Panc1 (cell line): Measurements from ENCODE around the gene MEIS2. TPM values are rescaled to one million over a fixed set of nuclear protein-coding genes. Genes with fewer than 3 reads are reported as not detected.
A peak's percentile ranks its signal among the peaks of the same experiment; 100 is the strongest.

Experiments
- ATAC-seq: fragments of 200-7000 bp; cut with Tn5 transposase; 2 replicates; pipeline ENCODE4 v1.9.1; 2020; ENCODE audit warnings: mild to moderate bottlenecking, moderate library complexity
- BruUV-seq: library from RNA; stranded (reverse); fragments of 400-500 nt; replicated peaks from 2 replicates; lab custom pipeline; 2021; lab: Mats Ljungman, UMichigan
- CTCF ChIA-PET: fragments of 300-600 bp; sonication (Branson Sonifier 250); formaldehyde crosslinking; loops from one replicate; lab custom pipeline; 2022; ENCODE audit warnings: antibody characterized with exemption; lab: Charles Lee
- POLR2A ChIA-PET: fragments of 300-600 bp; sonication (Branson Sonifier 250); formaldehyde crosslinking; loops from one replicate; lab custom pipeline; 2022; ENCODE audit warnings: antibody characterized with exemption; lab: Charles Lee
- DNase-seq: peaks from one replicate; pipeline ENCODE4 v3.0.0-alpha.2; 2010; ENCODE audit warnings: low read depth, low spot score
- H3K27ac ChIP-seq: 2 replicates; pipeline ENCODE4 v1.5.1; 2011; ENCODE audit warnings: mild to moderate bottlenecking, low read length, inconsistent platforms
- H3K27me3 ChIP-seq: fragments of 200-500 bp; sonication (Bioruptor generic); 2 replicates; pipeline ENCODE4 v1.6.0; 2014; ENCODE audit warnings: low read length, inconsistent platforms; ENCODE audit not compliant: control insufficient read depth, insufficient read depth
- H3K36me3 ChIP-seq: fragments of 200-500 bp; sonication (Bioruptor generic); 2 replicates; pipeline ENCODE4 v1.5.1; 2014; ENCODE audit warnings: inconsistent platforms, mild to moderate bottlenecking, low read length, moderate library complexity; ENCODE audit not compliant: control insufficient read depth, insufficient read depth
- H3K4me1 ChIP-seq: 2 replicates; pipeline ENCODE4 v1.5.1; 2011; ENCODE audit warnings: inconsistent platforms, mild to moderate bottlenecking, low read length, moderate library complexity; ENCODE audit not compliant: control insufficient read depth, insufficient read depth
- H3K4me3 ChIP-seq, 2 experiments: 2 replicates each; pipeline ENCODE4 v1.5.1; 2011 to 2012; ENCODE audit warnings: low read depth in 2 of 2, low read length in 2 of 2, mild to moderate bottlenecking in 2 of 2, inconsistent platforms in 1 of 2, moderate library complexity in 1 of 2
- H3K9me3 ChIP-seq: fragments of 200-500 bp; sonication (Bioruptor generic); 2 replicates; pipeline ENCODE4 v1.5.1; 2014; ENCODE audit warnings: low read depth, mild to moderate bottlenecking, inconsistent platforms, low read length, moderate library complexity; ENCODE audit not compliant: control insufficient read depth, insufficient read depth
- CTCF ChIP-seq: fragments of 450-650 bp; IDR thresholded peaks from 2 replicates; pipeline ENCODE4 v1.5.1; 2017; ENCODE audit warnings: mild to moderate bottlenecking
- REST ChIP-seq, 2 experiments: IDR thresholded peaks; 2 replicates each; pipeline ENCODE4 v1.6.1; 2011 to 2012; ENCODE audit warnings: low read depth in 2 of 2, control low read depth in 1 of 2, low read length in 1 of 2, mild to moderate bottlenecking in 1 of 2, moderate library complexity in 1 of 2; ENCODE audit not compliant: insufficient read depth in 1 of 2
- in situ Hi-C: cut with HindIII; loops from 2 replicates; pipeline ENCODE4 v1.10.0; 2016; ENCODE audit warnings: low sequenced_read_pairs, low pct_unique_long_range_greater_than_20kb
- intact Hi-C: fragments of 100-400 bp; cut with micrococcal nuclease; formaldehyde crosslinking; loops from one replicate; pipeline ENCODE4 v1.10.0; 2022; ENCODE audit not compliant: unreplicated experiment
- total RNA-seq: library from RNA; stranded (reverse); gene quantifications from one replicate; pipeline ENCODE4 v1.2.1, GENCODE V29; 2021; ENCODE audit not compliant: unreplicated experiment

MEIS2 gene
- total RNA-seq, 1 experiment from 2014 or later, result 9.3 TPM

- H3K27me3 ChIP-seq, result peaks cover 23% of the 10 kb centered on the region
- in situ Hi-C loops, result loop anchor here (25.0 kb wide), 1 partner anchor 193 kb away; no protein-coding TSS in a partner anchor
Observed at GRCh38 chr15:37105029-37105428, 4.7 kb upstream of the MEIS2 start.

GRCh38 chr15:37104424-37104981, 4.2 kb upstream of the MEIS2 start:
- DNase-seq (no peak), ATAC-seq (no peak)
- H3K4me1 ChIP-seq, result peaks cover 15% of the 10 kb centered on the region
- H3K9me3 ChIP-seq, result no peaks in the 10 kb centered on the region
- H3K36me3 ChIP-seq, result no peaks in the 10 kb centered on the region
- no peak overlapping the region for H3K27ac ChIP-seq
- TF ChIP-seq REST (IDR thresholded peaks at IDR 0.05; ENCODE audit: insufficient read depth in 1 of 2, low read depth in 2 of 2, low read length in 1 of 2), result peak; percentile 34 to 44; a peak in 1 of 4 replicates
- TF ChIP-seq CTCF, result no peak
- in situ Hi-C loops (loop anchor here (25.0 kb wide), 1 partner anchor 192 kb away; no protein-coding TSS in a partner anchor), intact Hi-C loops (no loop called here)
- no TSS peak for BruUV-seq
- CTCF ChIA-PET, result interaction anchor here (0.6 to 1.2 kb wide), 2 partner anchors 30 to 810 kb away, joined by 5 read pairs; no protein-coding TSS in a partner anchor
- peak overlapping the region in 1 of 2 experiments; percentile 66; a peak in 1 of 4 replicates for H3K4me3 ChIP-seq
- POLR2A ChIA-PET, result no interaction called here
- H3K27me3 ChIP-seq, result peaks cover 19% of the 10 kb centered on the region

More at GRCh38 chr15:37105029-37105428, 4.7 kb upstream of the MEIS2 start:
- intact Hi-C loops, result no loop called here
- ChIA-PET POLR2A (interaction anchor here (0.6 kb wide), 1 partner anchor 182 kb away, joined by 9 read pairs; no protein-coding TSS in a partner anchor), CTCF (interaction anchor here (0.7 to 1.2 kb wide), 2 partner anchors 29 to 1440 kb away, joined by 5 read pairs; no protein-coding TSS in a partner anchor)
- Histone ChIP-seq H3K4me3 (peak overlapping the region in 1 of 2 experiments; percentile 66; a peak in 1 of 4 replicates), H3K9me3 (no peaks in the 10 kb centered on the region), H3K27ac (no peak overlapping the region), H3K4me1 (peaks cover 19% of the 10 kb centered on the region), H3K36me3 (no peaks in the 10 kb centered on the region)
- DNase-seq, result no peak
- BruUV-seq, result no TSS peak
- no peak for TF ChIP-seq REST (IDR thresholded peaks at IDR 0.05; ENCODE audit: insufficient read depth in 1 of 2, low read depth in 2 of 2, low read length in 1 of 2)
- ATAC-seq, result no peak
